Esophagus muscularis mucosa (tissue), 4 donors: Measurements from ENCODE around the gene CAPN14. TPM values are rescaled to one million over a fixed set of nuclear protein-coding genes. Genes with fewer than 3 reads are reported as not detected.

Experiments used
- DNase-seq: peaks from one replicate; pipeline ENCODE4 v3.0.0-alpha.2; 2017; ENCODE audit errors: extremely low spot score
- H3K27ac ChIP-seq, 4 donors: fragments of 200-600 bp; sonication (generic); replicated peaks in 1 of 4; 1 replicate in 3 of 4; 2 replicates in 1 of 4; pipeline ENCODE4 v1.5.1; 2016 to 2019; ENCODE audit warnings: mild to moderate bottlenecking in 1 of 4
- H3K27me3 ChIP-seq, 4 donors: fragments of 200-600 bp; sonication (generic); one replicate each; pipeline versions ENCODE4 v1.5.1 to v1.6.0; 2016 to 2019
- H3K36me3 ChIP-seq, 4 donors: fragments of 200-600 bp; sonication (generic); one replicate each; pipeline ENCODE4 v1.5.1; 2016 to 2019
- H3K4me1 ChIP-seq, 4 donors: fragments of 200-600 bp; sonication (generic); one replicate each; pipeline ENCODE4 v1.5.1; 2016 to 2019
- H3K4me3 ChIP-seq, 4 donors: fragments of 200-600 bp; sonication (generic); 1 replicate in 2 of 4; 2 replicates in 2 of 4; pipeline ENCODE4 v1.5.1; 2016 to 2019; ENCODE audit warnings: mild to moderate bottlenecking in 4 of 4, moderate library complexity in 1 of 4
- H3K9me3 ChIP-seq, 4 donors: fragments of 200-600 bp; sonication (generic); 1 replicate in 3 of 4; 2 replicates in 1 of 4; pipeline ENCODE4 v1.5.1; 2016 to 2019
- CTCF ChIP-seq, 3 experiments: fragments of 200-600 bp in 2 of 3; fragments of 450-650 bp in 1 of 3; sonication (generic) in 2 of 3; IDR thresholded peaks; one replicate each; pipeline ENCODE4 v1.5.1; 2017 to 2019; ENCODE audit warnings: antibody characterized with exemption in 3 of 3, mild to moderate bottlenecking in 2 of 3, moderate library complexity in 1 of 3
- EP300 ChIP-seq: sonication (generic); formaldehyde crosslinking; IDR thresholded peaks from one replicate; pipeline ENCODE4 v1.6.1; 2017; ENCODE audit warnings: antibody characterized with exemption
- POLR2A ChIP-seq: fragments of 450-650 bp; IDR thresholded peaks from one replicate; pipeline ENCODE4 v1.6.1; 2017; ENCODE audit warnings: antibody characterized with exemption, moderate library complexity, mild to moderate bottlenecking, low read depth
- POLR2AphosphoS5 ChIP-seq, 2 donors: sonication (generic); formaldehyde crosslinking; IDR thresholded peaks; one replicate each; pipeline ENCODE4 v1.6.1; 2017; ENCODE audit warnings: antibody characterized with exemption in 2 of 2
- WGBS: methylation state at CpG from one replicate; pipeline ENCODE4 v1.1.5; 2018; 5-methylcytosine and 5-hydroxymethylcytosine counted together
- intact Hi-C: fragments of 100-400 bp; cut with DNase I; formaldehyde crosslinking; loops from one replicate; pipeline ENCODE4 v1.15.1; 2023
- total RNA-seq, 4 donors: library from RNA; depleted of rRNA; stranded (reverse); fragments of >200 nt; gene quantifications; one replicate each; pipeline versions ENCODE4 v1.1.0 to v1.2.1, GENCODE V29; 2016

The CAPN14 gene
- total RNA-seq, 4 donors from 2014 or later = 0.42 TPM; not detected in 3

DNA sequence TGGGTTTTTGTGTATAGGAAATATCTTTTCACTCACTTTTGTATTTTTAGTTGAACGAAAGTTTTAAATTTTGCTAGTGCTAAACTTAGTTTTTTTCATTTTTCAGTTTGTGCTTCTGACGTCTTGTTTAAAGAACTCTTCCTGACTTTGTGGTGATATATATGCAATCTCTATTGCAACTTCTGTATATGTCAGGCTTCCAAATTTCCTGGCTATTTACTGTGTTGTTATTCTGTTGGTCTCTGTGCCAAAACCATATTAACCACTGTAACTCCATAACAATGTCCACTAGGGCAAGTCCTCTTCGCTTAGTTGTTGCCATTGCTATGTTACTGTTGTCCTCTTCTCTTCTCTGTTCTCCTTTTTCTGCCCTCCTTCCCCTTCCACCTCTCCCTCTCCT lies 13.4 kb upstream of the CAPN14 start:
- H3K4me1 ChIP-seq = peaks cover 17 to 21% (median 19%) of the 10 kb centered on the region in 4 donors
- intact Hi-C loops = no loop called here
- H3K9me3 ChIP-seq = no peaks in the 10 kb centered on the region
- no peak overlapping the region for H3K4me3 ChIP-seq
- H3K36me3 ChIP-seq = no peaks in the 10 kb centered on the region
- WGBS = 69% methylated on average over 3 of the region's 3 CpGs
- no peak overlapping the region for H3K27ac ChIP-seq
- no peaks in the 10 kb centered on the region for H3K27me3 ChIP-seq
- no peak for DNase-seq
- TF ChIP-seq POLR2A (no peak), EP300 (no peak), POLR2AphosphoS5 (IDR thresholded peaks at IDR 0.05) (no peak), CTCF (IDR thresholded peaks at IDR 0.05) (no peak)

DNA sequence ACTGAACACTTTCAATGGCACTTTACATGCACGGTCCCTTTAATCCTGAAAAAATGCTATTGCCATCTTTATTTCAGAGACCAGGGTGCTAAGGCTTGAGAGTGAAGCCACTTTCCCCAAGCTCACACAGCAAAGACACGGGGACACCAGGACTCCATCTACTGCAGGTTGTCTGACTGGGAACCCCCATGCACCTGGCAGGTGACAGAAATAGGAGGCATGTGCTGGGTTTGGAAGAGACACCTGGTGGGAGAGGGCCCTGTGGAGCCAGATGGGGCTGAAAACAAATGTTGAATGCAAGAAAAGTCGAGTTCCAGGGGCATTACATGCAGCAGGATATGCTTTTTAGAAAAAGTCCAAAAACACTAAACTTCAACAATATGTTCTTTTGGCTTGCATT lies 11.4 kb upstream of the CAPN14 start:
- H3K27me3 ChIP-seq = no peaks in the 10 kb centered on the region
- peaks cover 6 to 7% (median 6%) of the 10 kb centered on the region in 4 donors for H3K4me1 ChIP-seq
- H3K4me3 ChIP-seq = no peak overlapping the region
- H3K9me3 ChIP-seq = no peaks in the 10 kb centered on the region
- H3K27ac ChIP-seq = no peak overlapping the region
- DNase-seq = no peak
- WGBS = 71% methylated on average over 3 of the region's 3 CpGs
- TF ChIP-seq POLR2AphosphoS5 (IDR thresholded peaks at IDR 0.05) (no peak), POLR2A (no peak), EP300 (no peak), CTCF (IDR thresholded peaks at IDR 0.05) (no peak)
- no peaks in the 10 kb centered on the region for H3K36me3 ChIP-seq
- intact Hi-C loops = no loop called here

DNA sequence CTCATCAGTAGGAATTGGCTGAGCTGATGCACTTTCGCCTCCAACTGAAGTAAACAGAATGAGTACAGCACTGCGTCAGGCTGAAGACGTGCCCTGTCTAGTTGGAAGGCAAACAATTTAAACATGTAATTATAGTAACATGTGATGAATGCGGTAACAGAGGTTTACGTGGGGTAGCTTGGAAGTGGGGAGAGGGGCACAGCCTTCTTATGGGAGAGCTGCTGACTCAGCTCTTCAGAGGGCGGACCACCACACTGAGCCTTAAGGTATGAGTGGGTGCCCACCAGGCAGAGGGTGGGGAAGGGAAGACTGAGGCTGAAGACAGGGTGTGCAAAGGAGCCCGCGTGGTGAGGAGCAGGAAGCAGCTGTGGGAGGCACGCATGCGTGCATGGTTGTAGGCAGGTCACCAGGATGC lies 10.4 kb upstream of the CAPN14 start:
- Histone ChIP-seq H3K27me3 (peaks cover 0 to 6% (median 0%) of the 10 kb centered on the region in 4 donors), H3K36me3 (no peaks in the 10 kb centered on the region), H3K9me3 (no peaks in the 10 kb centered on the region), H3K4me1 (no peaks in the 10 kb centered on the region), H3K27ac (no peak overlapping the region), H3K4me3 (no peak overlapping the region)
- intact Hi-C loops = no loop called here
- TF ChIP-seq POLR2AphosphoS5 (IDR thresholded peaks at IDR 0.05) (no peak), EP300 (no peak), CTCF (IDR thresholded peaks at IDR 0.05) (no peak), POLR2A (no peak)
- no peak for DNase-seq
- 67% methylated on average over 9 of the region's 10 CpGs for WGBS

GRCh38 chr2:31227110-31227509 lies 9.8 kb upstream of the CAPN14 start:
- Histone ChIP-seq H3K4me1 (no peaks in the 10 kb centered on the region), H3K36me3 (no peaks in the 10 kb centered on the region), H3K9me3 (no peaks in the 10 kb centered on the region), H3K27me3 (peaks cover 0 to 6% (median 0%) of the 10 kb centered on the region in 4 donors), H3K4me3 (no peak overlapping the region), H3K27ac (no peak overlapping the region)
- WGBS = 65% methylated on average over 6 of the region's 6 CpGs
- intact Hi-C loops = no loop called here
- DNase-seq = no peak
- no peak for TF ChIP-seq EP300

DNA sequence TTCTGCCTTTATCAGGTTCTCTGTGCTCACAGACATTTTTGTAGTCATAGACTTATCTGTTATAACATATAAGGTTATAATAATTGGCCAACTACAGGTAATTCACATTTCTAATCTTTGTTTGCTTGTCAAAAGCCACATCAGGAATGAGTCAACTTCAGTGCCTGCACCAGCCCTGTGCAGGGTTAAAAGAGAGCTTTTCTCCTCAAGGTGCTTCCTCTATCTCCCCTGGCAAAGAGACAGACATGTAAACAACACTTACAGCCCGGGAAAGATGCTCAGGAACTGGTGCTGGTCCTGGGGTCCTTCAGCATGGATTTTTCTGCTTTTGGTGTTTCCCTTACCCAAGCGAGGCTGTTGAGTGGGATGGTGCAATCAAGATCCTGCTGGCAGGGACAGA lies 9.0 kb upstream of the CAPN14 start:
- Histone ChIP-seq H3K27me3 (peaks cover 0 to 6% (median 0%) of the 10 kb centered on the region in 4 donors), H3K27ac (no peak overlapping the region), H3K36me3 (no peaks in the 10 kb centered on the region), H3K9me3 (no peaks in the 10 kb centered on the region), H3K4me1 (no peaks in the 10 kb centered on the region), H3K4me3 (no peak overlapping the region)
- 27% methylated on average over 2 of the region's 2 CpGs for WGBS
- TF ChIP-seq POLR2A (no peak), POLR2AphosphoS5 (IDR thresholded peaks at IDR 0.05) (no peak), EP300 (no peak), CTCF (IDR thresholded peaks at IDR 0.05) (no peak)
- DNase-seq = no peak
- intact Hi-C loops = no loop called here
